ENCODE measurements around the gene ZFR2. TPM values are rescaled to one million over a fixed set of nuclear protein-coding genes. Genes with fewer than 3 reads are reported as not detected.
"Not testable (repeated sequence)": the region's sequence is repeated elsewhere in the genome, so short reads cannot be mapped to it uniquely, and the experiment has no call there.

ZFR2 gene
- total RNA-seq, 1 experiment from 2014 or later = not detected

GRCh38 chr19:3874695-3875094 lies 5.9 kb upstream of the ZFR2 start:
- not testable (repeated sequence) for DNase-seq (ENCODE audit: low read depth)

- no peak for DNase-seq (ENCODE audit: low read depth)
These were observed 4.3 kb upstream of the ZFR2 start for GRCh38 chr19:3873151-3873550.

- no peak for DNase-seq (ENCODE audit: low read depth)
These were observed 668 bp downstream of the ZFR2 start for GRCh38 chr19:3867971-3868769.

GRCh38 chr19:3866910-3867638 lies 1.8 kb downstream of the ZFR2 start:
- no peak for DNase-seq (ENCODE audit: low read depth)

GRCh38 chr19:3863648-3864047 lies 5.2 kb downstream of the ZFR2 start:
- DNase-seq (ENCODE audit: low read depth) = no peak

- DNase-seq (ENCODE audit: low read depth) = no peak
These were observed 5.9 kb downstream of the ZFR2 start for GRCh38 chr19:3862826-3863500.

- DNase-seq (ENCODE audit: low read depth) = no peak
These were observed 8.3 kb downstream of the ZFR2 start for GRCh38 chr19:3860499-3860898.

- no peak for DNase-seq (ENCODE audit: low read depth)
These were observed 11.3 kb downstream of the ZFR2 start for GRCh38 chr19:3857449-3858003.

- no peak for DNase-seq (ENCODE audit: low read depth)
These were observed 13.5 kb downstream of the ZFR2 start for GRCh38 chr19:3855320-3855719.

GRCh38 chr19:3852614-3853254 lies 16.1 kb downstream of the ZFR2 start:
- peak; percentile 89 for DNase-seq (ENCODE audit: low read depth)

GRCh38 chr19:3852177-3852511 lies 16.7 kb downstream of the ZFR2 start:
- no peak for DNase-seq (ENCODE audit: low read depth)

- peak; percentile 16 for DNase-seq (ENCODE audit: low read depth)
These were observed 17.3 kb downstream of the ZFR2 start for GRCh38 chr19:3851254-3852176.

- DNase-seq (ENCODE audit: low read depth) = no peak
These were observed 18.4 kb downstream of the ZFR2 start for GRCh38 chr19:3850320-3850972.

GRCh38 chr19:3849787-3850186 lies 19.1 kb downstream of the ZFR2 start:
- DNase-seq (ENCODE audit: low read depth) = no peak

- DNase-seq (ENCODE audit: low read depth) = peak; percentile 16
These were observed 19.7 kb downstream of the ZFR2 start for GRCh38 chr19:3849092-3849491.

- DNase-seq (ENCODE audit: low read depth) = no peak
These were observed 24.2 kb downstream of the ZFR2 start for GRCh38 chr19:3844596-3844995.

- no peak for DNase-seq (ENCODE audit: low read depth)
These were observed 25.9 kb downstream of the ZFR2 start for GRCh38 chr19:3842948-3843347.

GRCh38 chr19:3840804-3841203 lies 28.0 kb downstream of the ZFR2 start:
- no peak for DNase-seq (ENCODE audit: low read depth)

GRCh38 chr19:3839941-3840340 lies 28.9 kb downstream of the ZFR2 start:
- DNase-seq (ENCODE audit: low read depth) = no peak

GRCh38 chr19:3838661-3839060 lies 30.2 kb downstream of the ZFR2 start:
- no peak for DNase-seq (ENCODE audit: low read depth)
